HUDEP-2 (cell line): ENCODE data around the gene PAM.
A peak's percentile ranks its signal among the peaks of the same experiment; 100 is the strongest.

Experiments
- DNase-seq, 76 experiments: peaks; one replicate each; lab custom pipeline; 2025; ENCODE audit not compliant: unreplicated experiment in 76 of 76; lab: John Stamatoyannopoulos, UW

PAM gene

GRCh38 chr5:102754767-102755431 lies at the start of gene PAM:
PAM (plus strand) TSS chr5:102755305; CDS start chr5:102866196, 110,891 bp downstream.
- DNase-seq, result peak in 69 of 76 experiments; percentile 4 to 72 (median 50)

GRCh38 chr5:102711525-102712385 lies 43.4 kb upstream of the PAM start:
- no peak for DNase-seq

- DNase-seq, result no peak
Measured at GRCh38 chr5:102713278-102713677, 41.8 kb upstream of the PAM start.

GRCh38 chr5:102713682-102714231 lies 41.3 kb upstream of the PAM start:
- no peak for DNase-seq

- no peak for DNase-seq
Measured at GRCh38 chr5:102715082-102715807, 39.9 kb upstream of the PAM start.

- DNase-seq, result no peak
Measured at GRCh38 chr5:102716017-102716416, 39.1 kb upstream of the PAM start.

GRCh38 chr5:102718819-102719218 lies 36.3 kb upstream of the PAM start:
- DNase-seq, result no peak

GRCh38 chr5:102719886-102720285 lies 35.2 kb upstream of the PAM start:
- DNase-seq, result no peak

GRCh38 chr5:102720969-102721368 lies 34.1 kb upstream of the PAM start:
- no peak for DNase-seq

- DNase-seq, result no peak
Measured at GRCh38 chr5:102722931-102723330, 32.2 kb upstream of the PAM start.

- no peak for DNase-seq
Measured at GRCh38 chr5:102731693-102732092, 23.4 kb upstream of the PAM start.

- no peak for DNase-seq
Measured at GRCh38 chr5:102733534-102733933, 21.6 kb upstream of the PAM start.

GRCh38 chr5:102737161-102737560 lies 17.9 kb upstream of the PAM start:
- DNase-seq, result no peak

- DNase-seq, result no peak
Measured at GRCh38 chr5:102737805-102738469, 17.2 kb upstream of the PAM start.

- no peak for DNase-seq
Measured at GRCh38 chr5:102740515-102740914, 14.6 kb upstream of the PAM start.

- DNase-seq, result no peak
Measured at GRCh38 chr5:102742215-102742614, 12.9 kb upstream of the PAM start.

GRCh38 chr5:102743900-102744299 lies 11.2 kb upstream of the PAM start:
- no peak for DNase-seq

GRCh38 chr5:102747386-102748166 lies 7.5 kb upstream of the PAM start:
- DNase-seq, result no peak

- no peak for DNase-seq
Measured at GRCh38 chr5:102749416-102750030, 5.6 kb upstream of the PAM start.
